GM23338 (cell line): Measurements from ENCODE around the gene VCL. TPM values are rescaled to one million over a fixed set of nuclear protein-coding genes. Genes with fewer than 3 reads are reported as not detected.

Source experiments
- ATAC-seq: fragments of 200-7000 bp; cut with Tn5 transposase; 3 replicates; pipeline ENCODE4 v1.9.1; 2020
- DNase-seq: peaks from one replicate; pipeline ENCODE4 v3.0.0-alpha.2; 2015; ENCODE audit warnings: low spot score
- H2AFZ ChIP-seq: fragments of 200-600 bp; sonication (generic); 2 replicates; pipeline ENCODE4 v1.8.0; 2016; ENCODE audit warnings: antibody characterized with exemption, mild to moderate bottlenecking, moderate library complexity
- H3F3A ChIP-seq: fragments of 200-600 bp; sonication (generic); replicated peaks from 2 replicates; pipeline ENCODE4 v1.8.0; 2017; ENCODE audit warnings: antibody characterized with exemption, mixed run types, low read depth
- H3K27ac ChIP-seq: fragments of 200-600 bp; sonication (generic); 2 replicates; pipeline ENCODE4 v1.6.1; 2016; ENCODE audit warnings: low read depth
- H3K27me3 ChIP-seq: fragments of 200-600 bp; sonication (generic); 2 replicates; pipeline ENCODE4 v1.8.0; 2016; ENCODE audit warnings: mild to moderate bottlenecking, mixed run types, moderate library complexity; ENCODE audit not compliant: insufficient read depth
- H3K36me3 ChIP-seq: fragments of 200-600 bp; sonication (generic); 2 replicates; pipeline ENCODE4 v1.8.0; 2016; ENCODE audit warnings: mild to moderate bottlenecking; ENCODE audit not compliant: insufficient read depth
- H3K4me1 ChIP-seq: fragments of 200-600 bp; sonication (generic); 2 replicates; pipeline ENCODE4 v1.8.0; 2016; ENCODE audit warnings: mild to moderate bottlenecking, moderate library complexity; ENCODE audit not compliant: insufficient read depth
- H3K4me2 ChIP-seq: fragments of 200-600 bp; sonication (generic); 2 replicates; pipeline ENCODE4 v1.7.1; 2017; ENCODE audit warnings: mixed run types
- H3K4me3 ChIP-seq: fragments of 200-600 bp; sonication (generic); 2 replicates; pipeline ENCODE4 v1.6.1; 2016; ENCODE audit warnings: mixed run types
- H3K79me2 ChIP-seq: fragments of 200-600 bp; sonication (generic); replicated peaks from 2 replicates; pipeline ENCODE4 v1.8.0; 2017; ENCODE audit warnings: mild to moderate bottlenecking; ENCODE audit not compliant: insufficient read depth
- H3K9me2 ChIP-seq: fragments of 200-600 bp; sonication (generic); 2 replicates; pipeline ENCODE4 v1.8.0; 2017; ENCODE audit not compliant: insufficient read depth
- H4K20me1 ChIP-seq: fragments of 200-600 bp; sonication (generic); replicated peaks from 2 replicates; pipeline ENCODE4 v1.8.0; 2017; ENCODE audit warnings: mild to moderate bottlenecking; ENCODE audit not compliant: insufficient read depth
- H3K27ac Mint-ChIP-seq: 2 replicates; pipeline ENCODE4 v1.8.0; 2020; ENCODE audit warnings: inconsistent platforms, mild to moderate bottlenecking, moderate library complexity, mixed read lengths
- H3K27me3 Mint-ChIP-seq: 3 replicates; pipeline ENCODE4 v1.8.0; 2022; ENCODE audit warnings: low read depth, mild to moderate bottlenecking, moderate library complexity, mixed read lengths, inconsistent platforms; ENCODE audit not compliant: insufficient read depth, poor library complexity
- H3K36me3 Mint-ChIP-seq: 3 replicates; pipeline ENCODE4 v1.8.0; 2021; ENCODE audit warnings: low read depth, mild to moderate bottlenecking, inconsistent platforms, moderate library complexity, mixed read lengths
- H3K4me1 Mint-ChIP-seq: 3 replicates; pipeline ENCODE4 v1.8.0; 2020; ENCODE audit warnings: mild to moderate bottlenecking, inconsistent platforms, mixed read lengths
- H3K4me3 Mint-ChIP-seq: 3 replicates; pipeline ENCODE4 v1.8.0; 2021; ENCODE audit warnings: moderate library complexity, mild to moderate bottlenecking, inconsistent platforms, mixed read lengths
- H3K9me3 Mint-ChIP-seq: 3 replicates; pipeline ENCODE4 v1.8.0; 2020; ENCODE audit warnings: moderate library complexity, mild to moderate bottlenecking, inconsistent platforms, mixed read lengths
- CREB1 ChIP-seq: fragments of 250-450 bp; sonication (Bioruptor Pico); IDR thresholded peaks from 2 replicates; pipeline ENCODE4 v1.5.0; 2020; ENCODE audit warnings: low read depth, mild to moderate bottlenecking, moderate library complexity
- EZH2phosphoT487 ChIP-seq: fragments of 200-600 bp; sonication (generic); IDR thresholded peaks from one replicate; pipeline ENCODE4 v1.8.1; 2018; ENCODE audit warnings: antibody characterized with exemption; ENCODE audit not compliant: unreplicated experiment
- JUNB ChIP-seq: IDR thresholded peaks from one replicate; pipeline ENCODE4 v1.6.1; 2016; ENCODE audit warnings: antibody characterized with exemption; ENCODE audit not compliant: unreplicated experiment
- NANOG ChIP-seq: IDR thresholded peaks from 2 replicates; pipeline ENCODE4 v1.6.1; 2016; ENCODE audit warnings: antibody characterized with exemption, borderline replicate concordance
- STAT1 ChIP-seq: IDR thresholded peaks from one replicate; pipeline ENCODE4 v1.6.1; 2016; ENCODE audit warnings: antibody characterized with exemption; ENCODE audit not compliant: unreplicated experiment
- ZNF114 ChIP-seq: fragments of 250-450 bp; sonication (Bioruptor Pico); IDR thresholded peaks from 2 replicates; pipeline ENCODE4 v1.5.0; 2020; ENCODE audit warnings: mild to moderate bottlenecking, moderate library complexity
- polyA plus RNA-seq: library from polyadenylated mRNA; unstranded; fragments of >200 nt; fragmentation: Nextera tagmentation; extraction: Ambion mirVana; gene quantifications from 2 replicates; pipeline ENCODE4 v1.2.1, GENCODE V29; 2016
- total RNA-seq: library from RNA; depleted of rRNA; stranded (reverse); fragments of >200 nt; shearing (Covaris generic); gene quantifications from 2 replicates; pipeline ENCODE4 v1.2.3, GENCODE V29; 2014
- TF ChIP-seq, protein P1 (sequence below): fragments of 250-450 bp; sonication (Bioruptor Pico); IDR thresholded peaks from 2 replicates; pipeline ENCODE4 v1.5.0; 2020; ENCODE audit warnings: mild to moderate bottlenecking, moderate library complexity
- TF ChIP-seq, protein P2 (sequence below): IDR thresholded peaks from 2 replicates; pipeline ENCODE4 v1.6.1; 2016; ENCODE audit warnings: antibody characterized with exemption

Gene VCL
- total and polyA plus RNA-seq, 2 experiments from 2014 or later = 60.7 to 254 TPM

DNA sequence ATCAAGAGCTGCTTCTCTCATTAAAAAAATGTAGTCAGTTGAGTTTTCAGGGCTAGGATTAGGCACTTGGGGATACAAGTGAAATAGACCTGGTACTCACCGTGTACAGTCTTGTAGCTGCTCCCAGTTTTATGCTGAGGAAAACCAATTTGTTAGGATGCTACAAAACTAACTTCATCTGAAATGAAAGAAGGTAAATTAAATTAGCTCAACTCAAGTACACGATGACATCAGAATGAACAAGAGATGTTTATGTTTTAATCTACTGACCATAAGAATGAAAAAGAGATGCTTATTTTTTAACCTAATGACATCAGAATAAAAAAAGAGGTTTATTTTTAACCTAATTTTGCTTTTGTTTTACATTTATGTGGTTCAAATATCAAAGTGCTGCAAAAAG lies 79.0 kb downstream of the VCL start:
- Mint-ChIP-seq H3K9me3 (no peaks in the 10 kb centered on the region), H3K27ac (peak overlapping the region; percentile 67; the same call in 1 of the 2 replicates), H3K27me3 (no peaks in the 10 kb centered on the region), H3K36me3 (peaks cover 54% of the 10 kb centered on the region), H3K4me1 (peaks cover 61% of the 10 kb centered on the region), H3K4me3 (no peak overlapping the region)
- Histone ChIP-seq H3K27ac (peak overlapping the region; percentile 83; the same call in 1 of the 2 replicates), H3K4me1 (peaks cover 54% of the 10 kb centered on the region), H2AFZ (no peak overlapping the region), H3K36me3 (peaks cover 5% of the 10 kb centered on the region), H4K20me1 (no peaks in the 10 kb centered on the region), H3F3A (no peaks in the 10 kb centered on the region), H3K79me2 (peaks cover 12% of the 10 kb centered on the region), H3K4me2 (peak overlapping the region; percentile 34; the same call in 1 of the 2 replicates), H3K9me2 (no peaks in the 10 kb centered on the region), H3K4me3 (no peak overlapping the region), H3K27me3 (no peaks in the 10 kb centered on the region)
- no peak for DNase-seq
- no peak for ATAC-seq
- TF ChIP-seq, protein P1, sequence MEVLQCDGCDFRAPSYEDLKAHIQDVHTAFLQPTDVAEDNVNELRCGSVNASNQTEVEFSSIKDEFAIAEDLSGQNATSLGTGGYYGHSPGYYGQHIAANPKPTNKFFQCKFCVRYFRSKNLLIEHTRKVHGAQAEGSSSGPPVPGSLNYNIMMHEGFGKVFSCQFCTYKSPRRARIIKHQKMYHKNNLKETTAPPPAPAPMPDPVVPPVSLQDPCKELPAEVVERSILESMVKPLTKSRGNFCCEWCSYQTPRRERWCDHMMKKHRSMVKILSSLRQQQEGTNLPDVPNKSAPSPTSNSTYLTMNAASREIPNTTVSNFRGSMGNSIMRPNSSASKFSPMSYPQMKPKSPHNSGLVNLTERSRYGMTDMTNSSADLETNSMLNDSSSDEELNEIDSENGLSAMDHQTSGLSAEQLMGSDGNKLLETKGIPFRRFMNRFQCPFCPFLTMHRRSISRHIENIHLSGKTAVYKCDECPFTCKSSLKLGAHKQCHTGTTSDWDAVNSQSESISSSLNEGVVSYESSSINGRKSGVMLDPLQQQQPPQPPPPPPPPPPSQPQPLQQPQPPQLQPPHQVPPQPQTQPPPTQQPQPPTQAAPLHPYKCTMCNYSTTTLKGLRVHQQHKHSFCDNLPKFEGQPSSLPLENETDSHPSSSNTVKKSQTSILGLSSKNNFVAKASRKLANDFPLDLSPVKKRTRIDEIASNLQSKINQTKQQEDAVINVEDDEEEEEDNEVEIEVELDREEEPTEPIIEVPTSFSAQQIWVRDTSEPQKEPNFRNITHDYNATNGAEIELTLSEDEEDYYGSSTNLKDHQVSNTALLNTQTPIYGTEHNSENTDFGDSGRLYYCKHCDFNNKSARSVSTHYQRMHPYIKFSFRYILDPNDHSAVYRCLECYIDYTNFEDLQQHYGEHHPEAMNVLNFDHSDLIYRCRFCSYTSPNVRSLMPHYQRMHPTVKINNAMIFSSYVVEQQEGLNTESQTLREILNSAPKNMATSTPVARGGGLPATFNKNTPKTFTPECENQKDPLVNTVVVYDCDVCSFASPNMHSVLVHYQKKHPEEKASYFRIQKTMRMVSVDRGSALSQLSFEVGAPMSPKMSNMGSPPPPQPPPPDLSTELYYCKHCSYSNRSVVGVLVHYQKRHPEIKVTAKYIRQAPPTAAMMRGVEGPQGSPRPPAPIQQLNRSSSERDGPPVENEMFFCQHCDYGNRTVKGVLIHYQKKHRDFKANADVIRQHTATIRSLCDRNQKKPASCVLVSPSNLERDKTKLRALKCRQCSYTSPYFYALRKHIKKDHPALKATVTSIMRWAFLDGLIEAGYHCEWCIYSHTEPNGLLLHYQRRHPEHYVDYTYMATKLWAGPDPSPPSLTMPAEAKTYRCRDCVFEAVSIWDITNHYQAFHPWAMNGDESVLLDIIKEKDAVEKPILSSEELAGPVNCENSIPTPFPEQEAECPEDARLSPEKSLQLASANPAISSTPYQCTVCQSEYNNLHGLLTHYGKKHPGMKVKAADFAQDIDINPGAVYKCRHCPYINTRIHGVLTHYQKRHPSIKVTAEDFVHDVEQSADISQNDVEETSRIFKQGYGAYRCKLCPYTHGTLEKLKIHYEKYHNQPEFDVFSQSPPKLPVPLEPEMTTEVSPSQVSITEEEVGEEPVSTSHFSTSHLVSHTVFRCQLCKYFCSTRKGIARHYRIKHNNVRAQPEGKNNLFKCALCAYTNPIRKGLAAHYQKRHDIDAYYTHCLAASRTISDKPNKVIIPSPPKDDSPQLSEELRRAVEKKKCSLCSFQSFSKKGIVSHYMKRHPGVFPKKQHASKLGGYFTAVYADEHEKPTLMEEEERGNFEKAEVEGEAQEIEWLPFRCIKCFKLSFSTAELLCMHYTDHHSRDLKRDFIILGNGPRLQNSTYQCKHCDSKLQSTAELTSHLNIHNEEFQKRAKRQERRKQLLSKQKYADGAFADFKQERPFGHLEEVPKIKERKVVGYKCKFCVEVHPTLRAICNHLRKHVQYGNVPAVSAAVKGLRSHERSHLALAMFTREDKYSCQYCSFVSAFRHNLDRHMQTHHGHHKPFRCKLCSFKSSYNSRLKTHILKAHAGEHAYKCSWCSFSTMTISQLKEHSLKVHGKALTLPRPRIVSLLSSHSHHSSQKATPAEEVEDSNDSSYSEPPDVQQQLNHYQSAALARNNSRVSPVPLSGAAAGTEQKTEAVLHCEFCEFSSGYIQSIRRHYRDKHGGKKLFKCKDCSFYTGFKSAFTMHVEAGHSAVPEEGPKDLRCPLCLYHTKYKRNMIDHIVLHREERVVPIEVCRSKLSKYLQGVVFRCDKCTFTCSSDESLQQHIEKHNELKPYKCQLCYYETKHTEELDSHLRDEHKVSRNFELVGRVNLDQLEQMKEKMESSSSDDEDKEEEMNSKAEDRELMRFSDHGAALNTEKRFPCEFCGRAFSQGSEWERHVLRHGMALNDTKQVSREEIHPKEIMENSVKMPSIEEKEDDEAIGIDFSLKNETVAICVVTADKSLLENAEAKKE = no peak
- TF ChIP-seq EZH2phosphoT487 (no peak), JUNB (no peak), ZNF114 (no peak), STAT1 (no peak), NANOG (no peak), CREB1 (no peak)
- TF ChIP-seq, protein P2, sequence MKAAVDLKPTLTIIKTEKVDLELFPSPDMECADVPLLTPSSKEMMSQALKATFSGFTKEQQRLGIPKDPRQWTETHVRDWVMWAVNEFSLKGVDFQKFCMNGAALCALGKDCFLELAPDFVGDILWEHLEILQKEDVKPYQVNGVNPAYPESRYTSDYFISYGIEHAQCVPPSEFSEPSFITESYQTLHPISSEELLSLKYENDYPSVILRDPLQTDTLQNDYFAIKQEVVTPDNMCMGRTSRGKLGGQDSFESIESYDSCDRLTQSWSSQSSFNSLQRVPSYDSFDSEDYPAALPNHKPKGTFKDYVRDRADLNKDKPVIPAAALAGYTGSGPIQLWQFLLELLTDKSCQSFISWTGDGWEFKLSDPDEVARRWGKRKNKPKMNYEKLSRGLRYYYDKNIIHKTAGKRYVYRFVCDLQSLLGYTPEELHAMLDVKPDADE = no peak
